ENCODE measurements around the gene NEMP2.
"Not testable (repeated sequence)": the region's sequence is repeated elsewhere in the genome, so short reads cannot be mapped to it uniquely, and the experiment has no call there.

The NEMP2 gene

GRCh38 chr2:190488516-190489233 lies 45.8 kb downstream of the NEMP2 start:
- no peak for DNase-seq

DNA sequence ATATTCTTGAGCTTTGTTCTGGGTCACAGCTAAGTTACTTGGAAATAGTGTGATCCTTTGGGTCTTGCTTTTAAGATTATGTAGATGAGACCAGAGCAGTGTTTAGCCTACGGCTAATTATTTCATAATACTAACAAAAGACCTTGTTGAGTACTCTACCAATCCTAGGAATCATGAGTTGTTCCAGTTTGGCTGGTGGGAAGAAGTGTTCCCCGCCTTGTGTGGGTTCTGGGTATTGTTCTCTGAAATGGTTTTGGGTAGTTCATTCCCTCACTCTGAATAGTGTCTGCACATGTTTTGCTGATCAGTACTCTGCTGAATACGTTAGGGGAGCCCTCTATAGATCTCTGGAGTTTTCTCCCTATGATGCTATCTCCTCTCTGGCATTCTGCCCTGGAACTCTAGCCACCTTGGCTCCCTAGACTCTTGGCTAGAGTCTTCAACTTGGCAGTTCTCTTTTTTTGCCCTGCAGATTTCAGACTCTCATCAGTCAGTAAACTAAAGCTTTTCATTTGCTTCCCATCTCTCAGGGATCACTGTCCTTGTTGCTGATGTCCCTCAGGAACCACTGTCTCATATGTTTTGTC lies 48.4 kb downstream of the NEMP2 start:
- DNase-seq = no peak

GRCh38 chr2:190482451-190482850 lies 52.1 kb downstream of the NEMP2 start:
- DNase-seq = no peak

DNA sequence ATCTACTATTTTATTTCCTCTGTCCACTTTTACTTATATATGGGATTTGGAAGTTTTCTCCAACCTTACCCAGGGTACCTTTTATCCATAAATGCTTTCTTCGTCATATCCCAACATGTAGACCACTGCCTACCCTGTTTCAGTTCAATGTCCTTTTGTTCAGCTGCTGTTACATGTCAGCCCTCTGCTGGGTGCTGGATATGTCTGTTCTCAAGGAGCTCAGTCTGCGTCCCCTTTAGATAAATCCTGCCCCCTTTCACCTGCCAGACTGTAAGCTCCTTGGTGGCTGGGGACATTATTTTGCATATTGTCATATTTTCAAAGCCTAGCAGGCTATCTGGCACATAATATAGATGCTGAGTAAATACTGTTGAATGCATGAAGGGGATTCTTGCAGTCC lies 53.2 kb downstream of the NEMP2 start:
- no peak for DNase-seq

DNA sequence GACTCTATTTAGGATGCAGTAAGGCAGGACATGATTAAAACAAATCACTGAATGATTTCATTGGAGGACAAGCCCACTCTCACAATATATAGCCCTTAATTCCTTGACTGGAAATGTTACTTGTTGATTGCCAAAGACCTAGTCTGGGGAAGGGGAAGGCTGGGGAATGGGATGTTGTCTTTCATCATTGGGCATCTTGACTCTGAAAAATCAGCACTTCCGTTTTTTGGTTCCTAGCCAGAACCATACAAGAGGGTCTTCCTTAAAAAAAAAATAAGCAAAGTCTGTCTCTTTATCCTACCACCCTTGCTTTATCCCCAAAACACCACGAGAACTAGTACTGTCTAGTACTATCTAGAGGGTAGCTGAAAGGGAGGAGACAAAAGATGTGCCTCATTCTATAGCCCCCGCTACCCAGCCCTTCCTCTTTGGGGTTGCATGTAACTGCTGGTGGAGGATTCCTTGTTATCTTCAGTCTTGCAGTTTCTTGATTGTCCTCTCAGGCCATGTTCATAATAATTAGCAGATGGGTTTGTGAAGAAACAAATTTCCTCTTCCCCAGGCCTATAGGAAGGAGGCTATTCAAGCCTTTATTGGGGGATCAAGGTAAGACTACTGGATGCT lies 55.8 kb downstream of the NEMP2 start:
- DNase-seq = no peak

- DNase-seq = no peak
These were observed 56.7 kb downstream of the NEMP2 start for GRCh38 chr2:190477661-190478454.

GRCh38 chr2:190470256-190470826 lies 64.2 kb downstream of the NEMP2 start:
- no peak for DNase-seq

GRCh38 chr2:190469771-190470170 lies 64.8 kb downstream of the NEMP2 start:
- peak; percentile 77 for DNase-seq

- DNase-seq = peak; percentile 90
These were observed 65.5 kb downstream of the NEMP2 start for GRCh38 chr2:190468814-190469569.

DNA sequence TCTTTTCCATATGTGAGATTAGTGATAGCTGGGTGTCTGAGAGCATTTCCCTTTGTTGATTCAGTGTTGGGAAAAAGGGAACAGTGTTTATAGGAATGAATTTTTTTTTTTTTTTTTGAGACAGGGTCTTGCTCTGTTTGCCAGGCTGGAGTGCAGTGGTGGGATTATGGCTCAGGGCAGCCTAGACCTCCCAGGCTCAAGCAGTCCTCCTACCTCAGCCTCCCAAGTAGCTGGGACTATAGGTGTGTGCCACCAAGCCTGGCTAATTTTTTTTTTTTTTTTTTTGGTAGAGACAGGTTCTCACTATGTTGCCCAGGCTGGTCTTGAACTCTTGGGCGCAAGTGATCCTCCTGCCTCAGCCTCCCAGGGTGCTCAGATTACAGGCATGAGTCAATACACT lies 66.2 kb downstream of the NEMP2 start:
- DNase-seq = not testable (repeated sequence)

- no peak for DNase-seq
These were observed 66.9 kb downstream of the NEMP2 start for GRCh38 chr2:190467575-190468083.

DNA sequence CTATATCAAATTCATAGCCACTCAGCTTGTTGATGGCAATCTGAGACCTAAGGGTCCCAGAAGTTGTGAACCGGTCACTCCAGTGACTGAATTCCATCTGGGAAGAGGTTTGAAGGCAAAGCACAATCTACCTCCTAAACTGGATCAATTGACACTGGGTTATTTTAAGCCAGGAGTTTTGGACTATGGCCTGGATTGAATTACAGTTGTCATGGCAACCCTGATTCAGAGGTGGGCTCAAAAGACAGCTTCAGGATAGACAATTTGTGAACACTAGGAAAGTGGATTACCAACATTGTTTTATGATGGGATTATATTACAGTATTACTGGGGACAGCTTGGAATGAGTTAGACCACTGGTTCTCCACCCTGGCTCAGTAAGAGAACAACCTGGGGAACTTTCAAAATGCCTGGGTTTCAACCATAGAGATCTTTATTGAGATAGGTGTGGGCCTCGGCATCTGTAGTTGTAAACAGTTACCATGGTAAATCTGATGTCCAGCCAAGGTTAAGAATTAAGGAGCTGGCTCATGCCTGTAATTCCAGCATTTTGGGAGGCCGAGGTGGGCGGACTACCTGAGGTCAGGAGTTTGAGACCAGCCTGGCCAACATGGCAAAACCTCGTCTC lies 67.6 kb downstream of the NEMP2 start:
- peak; percentile 22 for DNase-seq

DNA sequence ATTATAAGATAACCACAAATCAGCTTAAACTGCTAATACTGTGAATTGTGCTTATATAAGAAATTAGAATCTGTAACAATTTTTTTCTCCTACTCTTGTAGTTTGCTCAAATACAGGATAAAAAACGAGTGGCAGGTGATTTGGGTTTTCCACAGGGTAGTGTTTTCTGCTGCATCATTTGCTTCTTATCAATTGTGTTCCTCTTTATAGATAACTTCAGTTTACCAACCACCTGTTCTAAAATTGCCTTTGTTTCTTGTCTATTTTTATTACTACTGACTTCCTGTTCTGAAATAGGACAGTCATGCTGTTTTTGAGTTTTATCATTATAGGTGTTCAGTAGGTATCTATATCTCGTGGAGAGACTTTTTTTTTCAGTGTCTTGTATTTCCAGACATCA lies 69.5 kb downstream of the NEMP2 start:
- DNase-seq = no peak

DNA sequence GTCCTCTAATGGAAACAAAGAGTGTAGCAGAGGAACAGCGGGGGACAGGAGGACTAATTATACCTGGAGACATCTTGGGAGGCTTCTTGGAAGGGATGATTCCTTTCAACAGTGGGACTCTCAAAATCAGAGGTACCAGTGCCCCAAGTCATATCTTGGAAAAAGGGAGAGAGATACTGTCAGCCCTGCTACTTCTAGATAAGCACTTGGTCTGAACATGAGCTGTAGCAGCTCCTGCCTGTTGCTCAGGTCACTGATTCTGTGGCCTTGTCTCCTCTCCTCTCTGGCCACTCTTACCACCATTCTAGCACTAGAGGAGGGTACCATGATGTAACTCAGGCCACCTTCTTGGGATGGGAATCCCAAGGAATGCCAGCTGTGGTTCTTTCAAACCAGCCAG lies 71.9 kb downstream of the NEMP2 start:
- no peak for DNase-seq

DNA sequence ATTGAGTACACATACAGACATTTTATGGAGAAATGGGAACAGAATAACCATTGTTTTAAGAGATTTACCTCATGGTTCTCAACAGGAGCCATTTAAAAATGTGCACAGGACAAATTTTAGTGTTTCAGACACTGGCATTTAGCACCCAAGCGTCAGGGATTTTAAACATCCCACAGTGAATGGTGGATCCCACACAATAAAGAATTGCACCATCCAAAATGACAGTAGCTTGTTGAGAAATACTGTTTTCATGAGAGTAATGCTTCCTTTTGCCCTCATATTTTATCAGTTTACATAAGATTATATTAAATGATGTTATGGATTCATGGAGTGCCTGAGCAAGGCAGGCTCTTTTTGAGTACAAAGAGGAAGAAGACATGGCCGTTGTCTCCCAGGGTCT lies 72.3 kb downstream of the NEMP2 start:
- DNase-seq = no peak

DNA sequence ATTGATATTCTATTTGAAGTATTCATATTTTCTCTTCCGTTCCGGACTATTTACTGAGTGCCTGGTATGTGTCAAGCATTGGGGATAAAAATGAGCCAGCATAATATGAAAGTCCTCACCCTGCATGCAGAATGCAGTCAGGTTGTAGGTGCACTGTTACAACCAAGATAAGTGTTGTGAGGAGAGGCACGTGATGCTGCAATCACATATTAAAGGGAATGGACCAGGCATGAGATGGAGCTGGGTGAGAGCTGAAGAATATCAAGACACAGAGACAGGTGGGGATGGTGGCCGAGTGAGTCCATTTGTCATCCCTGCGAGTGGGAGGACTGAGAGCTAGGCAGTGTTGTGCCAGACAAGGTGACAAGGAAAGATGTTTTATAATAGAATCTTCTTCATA lies 74.0 kb downstream of the NEMP2 start:
- no peak for DNase-seq

DNA sequence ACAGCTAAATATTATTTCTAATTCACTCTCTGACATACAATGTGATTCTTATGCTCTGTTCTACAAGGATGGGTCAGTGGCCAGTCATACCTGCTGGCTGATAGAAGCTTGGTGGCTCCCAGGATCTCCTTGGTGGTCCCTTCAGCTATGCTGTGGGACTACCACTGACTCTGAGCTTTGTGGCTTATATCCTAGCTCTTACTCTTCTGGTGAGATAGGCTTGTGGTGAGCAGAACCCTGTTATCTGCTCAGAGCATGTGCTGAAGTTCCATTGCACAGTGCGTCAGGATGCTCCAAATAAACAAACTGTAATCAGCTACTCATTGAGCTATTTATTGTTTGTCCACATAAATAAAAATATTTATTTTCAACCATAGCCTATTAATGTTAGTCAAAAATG lies 74.6 kb downstream of the NEMP2 start:
- DNase-seq = no peak

DNA sequence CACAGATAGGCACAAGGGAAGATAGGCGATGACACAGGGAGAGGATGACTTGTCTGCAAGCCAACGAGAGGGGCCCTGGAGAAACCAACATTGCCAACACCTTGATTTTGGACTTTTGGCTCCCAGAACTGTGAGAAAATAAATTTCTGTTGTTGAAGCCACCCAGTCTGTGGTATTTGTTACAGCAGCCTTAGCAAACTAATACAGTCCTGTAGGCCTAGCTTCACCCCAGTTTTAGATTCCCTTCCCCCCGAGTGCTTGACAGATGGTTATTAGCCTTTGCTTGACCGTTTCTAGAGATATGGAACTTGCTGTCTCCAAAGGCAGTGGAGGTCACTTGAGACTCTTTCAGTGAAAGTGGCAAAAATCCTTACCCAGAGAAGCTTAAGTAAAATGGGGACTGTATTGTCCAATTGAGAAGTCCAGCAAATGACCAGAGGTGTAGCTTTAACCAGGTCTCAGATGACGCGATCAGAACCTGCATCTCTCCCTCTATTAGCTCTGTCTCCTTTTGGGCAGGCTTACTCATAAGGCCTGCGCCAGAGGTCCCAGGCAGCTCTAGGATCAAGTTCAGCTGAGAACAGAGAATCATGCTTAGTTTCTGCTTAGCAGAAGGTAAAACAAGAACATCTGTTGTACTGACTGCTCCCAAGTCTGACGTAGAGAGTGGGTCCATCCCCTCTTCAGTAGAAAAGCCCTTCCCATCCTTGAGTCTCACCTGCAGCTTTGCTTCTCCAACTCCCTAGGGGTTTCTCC lies 76.0 kb downstream of the NEMP2 start:
- peak; percentile 52 for DNase-seq

GRCh38 chr2:190457256-190457655 lies 77.3 kb downstream of the NEMP2 start:
- no peak for DNase-seq

GRCh38 chr2:190456833-190457232 lies 77.7 kb downstream of the NEMP2 start:
- DNase-seq = no peak

All from NCI-H2171 (cell line).